GM19452 (cell line): Measurements from ENCODE around the gene CACNA1I.
"Not testable (repeated sequence)": the region's sequence is repeated elsewhere in the genome, so short reads cannot be mapped to it uniquely, and the experiment has no call there.

ENCODE experiments used
- ATAC-seq: cut with Tn5 transposase; IDR thresholded peaks from one replicate; pipeline ENCODE4 v1.9.1; 2021; ENCODE audit not compliant: unreplicated experiment

Gene CACNA1I

DNA sequence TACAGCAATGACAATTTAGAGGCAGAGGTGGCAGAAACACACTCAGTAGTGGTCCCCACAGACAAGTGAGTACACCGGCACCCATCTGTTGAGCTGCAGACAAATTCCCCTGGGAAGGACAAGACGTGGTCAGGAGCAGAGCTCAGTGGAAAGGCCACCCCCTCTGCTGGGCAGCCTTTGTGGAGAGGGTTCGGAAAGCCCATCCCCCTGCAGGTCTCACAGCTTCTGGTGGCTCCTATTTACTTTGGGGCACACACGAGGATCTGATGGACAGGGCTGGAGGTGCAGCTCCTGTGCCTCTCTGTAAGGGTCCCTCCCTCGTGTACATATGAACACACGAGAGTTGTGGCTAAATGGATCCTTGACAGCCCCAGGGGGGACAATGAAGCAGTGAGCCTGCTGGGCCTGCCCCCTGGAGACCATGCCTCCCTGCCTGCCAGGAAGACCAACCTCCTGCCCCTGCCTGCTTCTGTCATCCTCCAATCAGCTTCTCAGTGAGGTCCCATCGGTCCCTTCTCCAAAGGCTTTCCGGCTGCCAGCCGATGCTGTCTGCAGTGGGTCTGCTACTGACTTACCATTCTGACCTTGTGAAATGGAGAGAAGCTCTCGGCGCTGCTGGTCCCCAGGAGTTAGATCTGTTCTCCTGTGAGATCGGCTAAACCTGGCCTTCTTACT lies 161.5 kb downstream of the CACNA1I start:
- ATAC-seq: no peak

DNA sequence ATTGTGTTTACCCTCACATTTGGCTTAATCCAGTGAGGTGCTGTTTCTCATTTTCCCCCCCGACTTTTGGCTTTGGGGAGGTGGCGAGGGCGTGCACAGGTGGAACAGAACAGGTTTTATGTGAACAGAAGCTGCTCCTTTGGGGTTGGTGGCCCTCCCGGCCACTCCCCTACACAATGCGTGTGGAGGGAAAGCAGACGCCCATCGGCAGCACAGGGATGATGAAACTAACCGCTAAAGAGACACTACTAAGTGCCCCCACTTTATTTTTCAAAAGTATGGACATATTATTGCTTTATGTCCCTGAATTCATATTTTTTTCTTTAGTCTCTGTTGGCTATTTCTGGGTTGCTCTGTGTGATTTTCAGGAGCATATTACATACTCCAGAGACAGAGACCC lies 162.1 kb downstream of the CACNA1I start:
- no peak for ATAC-seq

DNA sequence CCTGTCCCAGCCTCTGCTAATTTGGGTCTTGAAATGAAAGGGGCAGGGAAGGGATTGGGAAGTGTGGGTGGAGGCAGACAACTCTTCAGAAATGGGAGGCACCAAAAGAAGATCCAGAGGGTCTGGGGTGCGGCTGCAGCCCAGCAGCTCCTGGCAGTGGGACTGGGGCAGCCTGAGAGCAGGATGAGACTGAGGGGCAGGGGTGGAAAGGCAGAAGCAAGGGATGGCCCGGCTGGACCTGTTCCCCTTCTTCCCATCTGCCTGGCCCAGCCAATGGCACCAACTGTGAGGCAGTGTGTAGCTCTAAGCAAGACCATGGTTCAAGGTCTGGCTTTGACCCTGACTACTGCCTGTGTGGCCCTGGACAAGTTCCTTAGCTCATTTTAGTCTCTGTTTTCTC lies 162.6 kb downstream of the CACNA1I start:
- ATAC-seq: no peak

DNA sequence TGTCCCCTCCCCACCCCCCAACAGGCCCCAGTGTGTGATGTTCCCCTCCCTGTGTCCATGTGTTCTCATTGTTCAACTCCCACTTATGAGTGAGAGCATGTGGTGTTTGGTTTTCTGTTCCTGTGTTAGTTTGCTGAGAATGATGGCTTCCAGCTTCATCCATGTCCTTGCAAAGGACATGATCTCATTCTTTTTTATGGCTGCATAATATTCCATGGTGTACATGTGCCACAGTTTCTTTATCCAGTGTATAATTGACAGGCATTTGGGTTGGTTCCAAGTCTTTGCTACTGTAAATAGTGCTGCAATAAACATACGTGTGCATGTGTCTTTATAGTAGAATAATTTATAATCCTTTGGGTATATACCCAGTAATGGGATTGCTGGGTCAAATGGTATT lies 163.5 kb downstream of the CACNA1I start:
- ATAC-seq: not testable (repeated sequence)

DNA sequence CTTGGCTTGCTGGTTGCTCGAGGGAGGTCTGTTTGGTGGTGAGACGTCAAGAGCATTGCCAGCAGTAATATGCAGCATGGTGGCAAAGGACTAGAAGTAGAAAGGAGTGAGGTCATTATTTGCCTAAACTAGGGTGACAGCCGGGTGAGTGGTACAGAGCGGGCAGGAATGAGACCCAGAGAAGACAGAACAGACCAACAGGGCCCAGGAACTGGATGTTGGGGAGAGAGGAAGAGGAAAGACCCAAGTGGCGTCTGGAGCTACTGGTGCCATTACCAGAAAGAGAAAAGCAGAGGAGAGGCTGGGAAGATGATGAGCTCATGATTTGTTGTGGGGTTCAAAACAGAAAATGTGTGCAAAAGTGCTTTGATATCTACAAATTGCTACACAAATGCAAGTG lies 164.3 kb downstream of the CACNA1I start:
- no peak for ATAC-seq

DNA sequence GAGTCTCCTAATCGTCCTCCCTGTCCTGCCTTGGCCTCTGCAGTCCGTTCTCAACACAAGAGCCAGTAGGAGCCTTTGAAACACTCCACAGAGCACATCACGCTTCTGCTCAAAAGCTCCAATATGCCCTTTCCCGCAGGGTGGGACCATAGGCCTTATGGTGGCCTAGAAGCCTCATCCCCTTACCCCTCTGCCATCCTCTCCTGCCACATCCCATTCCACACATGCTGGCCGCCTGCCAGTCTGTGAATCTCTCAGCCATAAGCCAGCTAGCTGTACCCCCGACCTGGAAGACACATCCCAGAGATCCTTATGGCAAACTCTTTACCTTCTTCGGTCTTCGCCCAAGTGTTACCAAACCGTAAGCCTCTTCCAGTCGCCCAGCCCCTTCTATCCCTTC lies 165.2 kb downstream of the CACNA1I start:
- ATAC-seq: no peak

DNA sequence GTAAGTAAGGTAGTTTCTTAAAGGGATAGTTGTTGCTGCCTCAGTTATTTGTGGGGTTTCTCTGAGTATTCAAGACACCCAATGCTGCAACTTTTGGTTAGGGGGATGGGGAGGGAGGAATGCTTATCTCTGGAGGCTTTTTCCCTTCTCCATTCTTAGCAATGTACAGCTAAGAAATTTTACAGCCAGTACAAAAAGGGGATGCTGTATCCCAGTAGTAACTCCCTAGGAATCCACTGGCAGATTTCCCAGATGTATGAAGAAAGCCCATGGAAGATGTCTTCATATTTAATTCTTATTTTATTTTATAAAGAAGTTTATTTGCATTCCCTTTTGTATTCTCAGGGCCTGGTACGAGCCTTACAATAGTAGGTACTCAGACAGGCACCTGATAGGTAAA lies 168.2 kb downstream of the CACNA1I start:
- ATAC-seq: no peak
